PC-9 (cell line): Measurements from ENCODE around the gene DGCR2. TPM values are rescaled to one million over a fixed set of nuclear protein-coding genes. Genes with fewer than 3 reads are reported as not detected.
"Not testable (repeated sequence)": the region's sequence is repeated elsewhere in the genome, so short reads cannot be mapped to it uniquely, and the experiment has no call there.

Source experiments
- BruUV-seq: library from RNA; stranded (reverse); fragments of 400-500 nt; replicated peaks from 2 replicates; lab custom pipeline; 2021; lab: Mats Ljungman, UMichigan
- CTCF ChIA-PET: fragments of 300-600 bp; sonication (Branson Sonifier 250); formaldehyde crosslinking; loops from one replicate; lab custom pipeline; 2022; ENCODE audit warnings: antibody characterized with exemption; lab: Charles Lee
- POLR2A ChIA-PET: fragments of 300-600 bp; sonication (Branson Sonifier 250); formaldehyde crosslinking; loops from one replicate; lab custom pipeline; 2022; ENCODE audit warnings: antibody characterized with exemption; ENCODE audit not compliant: unreplicated experiment; lab: Charles Lee
- DNase-seq, 2 experiments: peaks; one replicate each; pipeline versions ENCODE4 v3.0.0 to v3.0.0-alpha.2; 2015 to 2022; ENCODE audit warnings: mixed read lengths in 1 of 2
- H2AFZ ChIP-seq: fragments of 200-600 bp; sonication (generic); 2 replicates; pipeline ENCODE4 v1.8.1; 2017; ENCODE audit warnings: antibody characterized with exemption
- H3F3A ChIP-seq: fragments of 200-600 bp; sonication (generic); 2 replicates; pipeline ENCODE4 v1.8.1; 2017; ENCODE audit warnings: antibody characterized with exemption, mild to moderate bottlenecking, low read depth; ENCODE audit not compliant: insufficient read depth
- H3K27ac ChIP-seq: fragments of 200-600 bp; sonication (generic); 2 replicates; pipeline ENCODE4 v1.6.1; 2016; ENCODE audit warnings: mixed run types
- H3K27me3 ChIP-seq: fragments of 200-600 bp; sonication (generic); 2 replicates; pipeline ENCODE4 v1.6.1; 2016; ENCODE audit warnings: low read depth, mixed run types; ENCODE audit not compliant: insufficient read depth
- H3K36me3 ChIP-seq: fragments of 200-600 bp; sonication (generic); 2 replicates; pipeline ENCODE4 v1.6.1; 2016; ENCODE audit warnings: low read depth, mixed run types
- H3K4me1 ChIP-seq: fragments of 200-600 bp; sonication (generic); replicated peaks from 2 replicates; pipeline ENCODE4 v1.6.1; 2016; ENCODE audit warnings: mixed run types; ENCODE audit not compliant: insufficient read depth
- H3K4me2 ChIP-seq: fragments of 200-600 bp; sonication (generic); 2 replicates; pipeline ENCODE4 v1.6.1; 2017; ENCODE audit warnings: mixed run types
- H3K4me3 ChIP-seq: fragments of 200-600 bp; sonication (generic); 2 replicates; pipeline ENCODE4 v1.6.1; 2016; ENCODE audit warnings: mixed run types
- H3K79me2 ChIP-seq: fragments of 200-600 bp; sonication (generic); 2 replicates; pipeline ENCODE4 v1.6.1; 2017; ENCODE audit warnings: low read depth, mixed run types
- H3K9me2 ChIP-seq: fragments of 200-600 bp; sonication (generic); 2 replicates; pipeline ENCODE4 v1.8.1; 2017; ENCODE audit warnings: mild to moderate bottlenecking; ENCODE audit not compliant: insufficient read depth
- H3K9me3 ChIP-seq: fragments of 200-600 bp; sonication (generic); 2 replicates; pipeline ENCODE4 v1.8.1; 2016; ENCODE audit warnings: low read depth; ENCODE audit not compliant: insufficient read depth
- H4K20me1 ChIP-seq: fragments of 200-600 bp; sonication (generic); 2 replicates; pipeline ENCODE4 v1.8.1; 2017; ENCODE audit not compliant: insufficient read depth
- CTCF ChIP-seq: fragments of 200-600 bp; sonication (generic); conservative IDR thresholded peaks from 2 replicates; pipeline ENCODE4 v1.6.1; 2017; ENCODE audit warnings: mixed run types, antibody characterized with exemption, mild to moderate bottlenecking, moderate library complexity
- EZH2 ChIP-seq: fragments of 200-600 bp; sonication (generic); IDR thresholded peaks from 2 replicates; pipeline ENCODE4 v1.8.0; 2017; ENCODE audit warnings: antibody characterized with exemption, low read depth
- intact Hi-C: fragments of 100-400 bp; cut with micrococcal nuclease; formaldehyde crosslinking; loops from one replicate; pipeline ENCODE4 v1.10.0; 2022; ENCODE audit not compliant: unreplicated experiment
- total RNA-seq: library from RNA; stranded (reverse); gene quantifications from 2 replicates; pipeline ENCODE4 v1.2.3, GENCODE V29; 2021

Gene DGCR2
- total RNA-seq, 1 experiment from 2014 or later: 37.6 TPM

DNA sequence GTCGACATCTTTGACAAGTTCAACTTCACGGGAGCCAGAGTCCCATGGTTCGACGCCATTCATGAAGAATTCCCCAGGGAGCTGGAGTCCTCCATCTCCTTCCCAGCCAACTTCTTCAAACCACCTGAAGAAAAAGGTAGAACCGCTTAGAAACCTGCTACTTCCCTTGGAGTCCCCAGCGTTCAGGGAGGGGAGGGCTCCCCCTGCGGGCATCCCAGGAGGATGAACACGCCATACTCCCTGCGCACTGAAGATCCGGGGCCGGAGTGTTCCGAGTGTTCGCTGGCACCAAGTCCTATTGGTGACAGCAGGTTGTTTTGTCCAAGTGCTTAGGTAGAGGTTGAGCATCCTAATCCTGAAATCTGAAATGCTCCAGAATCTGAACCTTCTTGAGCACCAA, 134.4 kb downstream of the DGCR2 start:
- DNase-seq: no peak
- Histone ChIP-seq H3K27ac (no peak overlapping the region), H3K4me2 (no peak overlapping the region), H3K4me1 (no peaks in the 10 kb centered on the region), H3K79me2 (no peaks in the 10 kb centered on the region), H3K4me3 (no peak overlapping the region), H3K36me3 (no peaks in the 10 kb centered on the region), H3K9me2 (no peaks in the 10 kb centered on the region), H2AFZ (no peak overlapping the region), H3F3A (no peaks in the 10 kb centered on the region), H3K9me3 (no peaks in the 10 kb centered on the region), H3K27me3 (no peaks in the 10 kb centered on the region; the same call in 1 of the 2 replicates), H4K20me1 (no peaks in the 10 kb centered on the region)
- POLR2A ChIA-PET: no interaction called here
- intact Hi-C loops: no loop called here
- no TSS peak for BruUV-seq
- no peak for TF ChIP-seq EZH2
- TF ChIP-seq CTCF: no peak
- CTCF ChIA-PET: no interaction called here

DNA sequence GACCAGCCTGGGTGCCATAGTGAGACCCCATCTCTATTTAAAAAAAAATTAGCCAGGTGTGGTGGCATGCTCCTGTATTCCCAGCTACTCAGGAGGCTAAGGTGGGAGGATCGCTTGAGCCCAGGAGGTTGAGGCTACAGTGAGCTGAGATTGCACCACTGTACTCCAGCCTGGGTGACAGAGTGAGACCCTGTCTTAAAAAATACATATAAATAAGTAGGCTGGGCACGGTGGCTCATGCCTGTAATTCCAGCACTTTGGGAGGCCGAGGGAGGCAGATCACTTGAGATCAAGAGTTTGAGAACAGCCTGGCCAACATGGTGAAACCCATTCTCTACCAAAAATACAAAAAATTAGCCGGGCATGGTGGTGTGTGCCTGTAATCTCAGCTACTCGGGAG, 135.1 kb downstream of the DGCR2 start:
- H3K4me2 ChIP-seq, DNase-seq, H2AFZ ChIP-seq, H3K9me2 ChIP-seq, H3K36me3 ChIP-seq, H3K9me3 ChIP-seq, H3K27me3 ChIP-seq, BruUV-seq, H3K27ac ChIP-seq, H3F3A ChIP-seq, intact Hi-C loops, CTCF ChIA-PET, H3K4me1 ChIP-seq, H4K20me1 ChIP-seq, POLR2A ChIA-PET, H3K4me3 ChIP-seq, H3K79me2 ChIP-seq: not testable (repeated sequence)

Other genes with a start within 250 kb of the DGCR2 start
- 0.63 and 1.4 TPM in 2 replicates for gene DGCR6, start 216.1 kb downstream of the DGCR2 start, total RNA-seq
- 1.1 and 4.3 TPM in 2 replicates for gene PRODH, start 186.1 kb downstream of the DGCR2 start, total RNA-seq
- not detected in 2 replicates for gene TSSK2, start 8.9 kb upstream of the DGCR2 start, total RNA-seq
- 10.3 and 14.6 TPM in 2 replicates for gene ESS2, start 22.2 kb upstream of the DGCR2 start, total RNA-seq
- gene GSC2, start 27.9 kb upstream of the DGCR2 start, total RNA-seq: not detected in 2 replicates
- 79.1 and 79.9 TPM in 2 replicates for gene SLC25A1, start 56.3 kb upstream of the DGCR2 start, total RNA-seq
- 6.6 and 7.2 TPM in 2 replicates for gene CLTCL1, start 169.3 kb upstream of the DGCR2 start, total RNA-seq